Fibroblast of lung (primary cell): ENCODE results near the gene ATP5F1D. TPM values are rescaled to one million over a fixed set of nuclear protein-coding genes. Genes with fewer than 3 reads are reported as not detected.

Source experiments
- DNase-seq, 2 donors: peaks; one replicate each; pipeline versions ENCODE4 v3.0.0 to v3.0.0-alpha.2; 2010; ENCODE audit warnings: low read depth in 2 of 2
- H2AFZ ChIP-seq: 2 replicates; pipeline ENCODE4 v1.5.1; 2012; ENCODE audit warnings: low read length, control low read depth, inconsistent platforms
- H3K27ac ChIP-seq: 2 replicates; pipeline ENCODE4 v1.5.1; 2011; ENCODE audit warnings: low read length, control low read depth; ENCODE audit not compliant: insufficient read depth
- H3K27me3 ChIP-seq: 2 replicates; pipeline ENCODE4 v1.5.1; 2011; ENCODE audit warnings: mild to moderate bottlenecking, low read length; ENCODE audit not compliant: control insufficient read depth, insufficient read depth
- H3K36me3 ChIP-seq: 2 replicates; pipeline ENCODE4 v1.5.1; 2011; ENCODE audit warnings: low read length; ENCODE audit not compliant: control insufficient read depth, insufficient read depth
- H3K4me1 ChIP-seq: 2 replicates; pipeline ENCODE4 v1.5.1; 2011; ENCODE audit warnings: low read length; ENCODE audit not compliant: control insufficient read depth, insufficient read depth; ENCODE audit errors: extremely low read depth
- H3K4me2 ChIP-seq: 2 replicates; pipeline ENCODE4 v1.5.1; 2011; ENCODE audit warnings: low read length, control low read depth; ENCODE audit not compliant: insufficient read depth; ENCODE audit errors: extremely low read depth
- H3K4me3 ChIP-seq, 4 experiments: fragments of 200-600 bp in 1 of 4; sonication (generic) in 1 of 4; replicated peaks in 1 of 4; 2 replicates each; pipeline ENCODE4 v1.5.1; 2011 to 2016; ENCODE audit warnings: low read length in 4 of 4, low read depth in 3 of 4, mild to moderate bottlenecking in 3 of 4, control low read depth in 2 of 4, inconsistent platforms in 1 of 4, mixed read lengths in 1 of 4; ENCODE audit not compliant: insufficient read depth in 1 of 4; ENCODE audit errors: control extremely low read depth in 1 of 4
- H3K79me2 ChIP-seq: 2 replicates; pipeline ENCODE4 v1.5.1; 2012; ENCODE audit warnings: mild to moderate bottlenecking, low read length, inconsistent platforms; ENCODE audit not compliant: control insufficient read depth, insufficient read depth
- H3K9ac ChIP-seq: 2 replicates; pipeline ENCODE4 v1.5.1; 2011; ENCODE audit warnings: mild to moderate bottlenecking, low read length, control low read depth; ENCODE audit not compliant: insufficient read depth
- H3K9me3 ChIP-seq: 2 replicates; pipeline ENCODE4 v1.5.1; 2012; ENCODE audit warnings: low read depth, low read length; ENCODE audit not compliant: control insufficient read depth, insufficient read depth
- H4K20me1 ChIP-seq: 2 replicates; pipeline ENCODE4 v1.5.1; 2011; ENCODE audit warnings: low read length; ENCODE audit not compliant: control insufficient read depth, insufficient read depth; ENCODE audit errors: extremely low read depth
- CTCF ChIP-seq, 2 donors: IDR thresholded peaks in 1 of 2; conservative IDR thresholded peaks in 1 of 2; 1 replicate in 1 of 2; 2 replicates in 1 of 2; pipeline ENCODE4 v1.5.1; 2011 to 2012; ENCODE audit warnings: low read length in 2 of 2, control low read depth in 1 of 2, inconsistent platforms in 1 of 2, low read depth in 1 of 2, mild to moderate bottlenecking in 1 of 2
- EZH2 ChIP-seq: IDR thresholded peaks from 2 replicates; pipeline ENCODE4 v1.5.1; 2012; ENCODE audit warnings: low read length, control low read depth, mild to moderate bottlenecking; ENCODE audit errors: missing control alignments
- polyA plus RNA-seq, 2 donors: library from polyadenylated mRNA; depleted of rRNA in 1 of 2; stranded (reverse) in 1 of 2; unstranded in 1 of 2; fragments of >200 nt; gene quantifications; 2 replicates each; pipeline ENCODE4 v1.2.1, GENCODE V29; 2011 to 2012; ENCODE audit warnings: missing spikeins in 1 of 2
- total RNA-seq: library from RNA; depleted of rRNA; stranded (reverse); fragments of >200 nt; gene quantifications from 2 replicates; pipeline ENCODE4 v1.2.1, GENCODE V29; 2014

Gene ATP5F1D
- total and polyA plus RNA-seq, 2 donors (not counting 1 experiment from before 2014, with no cell fraction given): 20.5 to 53.8 TPM

- peaks cover 51% of the 10 kb centered on the region for H3K36me3 ChIP-seq
- H3K79me2 ChIP-seq: peaks cover 73% of the 10 kb centered on the region
Measured at GRCh38 chr19:1254081-1254527, 12.6 kb downstream of the ATP5F1D start.

GRCh38 chr19:1254530-1255185 lies 13.1 kb downstream of the ATP5F1D start:
- H3K4me1 ChIP-seq: peaks cover 39% of the 10 kb centered on the region
- peaks cover 73% of the 10 kb centered on the region for H3K79me2 ChIP-seq
- H3K4me2 ChIP-seq: peak overlapping the region; percentile 82
- H3K4me3 ChIP-seq: peak overlapping the region in 3 of 4 experiments; percentile 28 to 45 (median 35)
- H4K20me1 ChIP-seq: no peaks in the 10 kb centered on the region
- H3K9me3 ChIP-seq: no peaks in the 10 kb centered on the region
- no peak for TF ChIP-seq CTCF (conservative IDR thresholded peaks at IDR 0.05 in 1 of 2, IDR thresholded peaks at IDR 0.05 in 1 of 2; ENCODE audit: low read depth in 1 of 2, low read length in 2 of 2)
- no peak for TF ChIP-seq EZH2
- H3K9ac ChIP-seq: peak overlapping the region; percentile 88
- H2AFZ ChIP-seq: no peak overlapping the region
- no peak for DNase-seq
- H3K27me3 ChIP-seq: no peaks in the 10 kb centered on the region
- H3K27ac ChIP-seq: peak overlapping the region; percentile 97
- H3K36me3 ChIP-seq: peaks cover 51% of the 10 kb centered on the region

More at GRCh38 chr19:1254081-1254527, 12.6 kb downstream of the ATP5F1D start:
- no peaks in the 10 kb centered on the region for H3K27me3 ChIP-seq
- H3K4me3 ChIP-seq: peak overlapping the region in 3 of 4 experiments; percentile 45 to 95 (median 64)
- peak overlapping the region; percentile 82 for H3K4me2 ChIP-seq
- no peaks in the 10 kb centered on the region for H3K9me3 ChIP-seq
- no peaks in the 10 kb centered on the region for H4K20me1 ChIP-seq
- peak overlapping the region; percentile 88 for H3K9ac ChIP-seq
- peaks cover 34% of the 10 kb centered on the region for H3K4me1 ChIP-seq
- peak overlapping the region; percentile 97 for H3K27ac ChIP-seq
- TF ChIP-seq CTCF (conservative IDR thresholded peaks at IDR 0.05 in 1 of 2, IDR thresholded peaks at IDR 0.05 in 1 of 2; ENCODE audit: low read depth in 1 of 2, low read length in 2 of 2) (no peak), EZH2 (no peak)
- no peak for DNase-seq
- no peak overlapping the region for H2AFZ ChIP-seq

- Histone ChIP-seq H3K9ac (no peak overlapping the region), H2AFZ (no peak overlapping the region), H3K4me2 (no peak overlapping the region), H3K27me3 (no peaks in the 10 kb centered on the region), H3K27ac (peak overlapping the region; percentile 97), H3K4me3 (no peak overlapping the region), H3K79me2 (peaks cover 66% of the 10 kb centered on the region), H3K36me3 (peaks cover 51% of the 10 kb centered on the region), H3K9me3 (no peaks in the 10 kb centered on the region), H4K20me1 (no peaks in the 10 kb centered on the region), H3K4me1 (peaks cover 44% of the 10 kb centered on the region)
- DNase-seq: no peak
- TF ChIP-seq EZH2 (no peak), CTCF (conservative IDR thresholded peaks at IDR 0.05 in 1 of 2, IDR thresholded peaks at IDR 0.05 in 1 of 2; ENCODE audit: low read depth in 1 of 2, low read length in 2 of 2) (no peak)
Measured at GRCh38 chr19:1255186-1256161, 13.9 kb downstream of the ATP5F1D start.
